DOHH2 (cell line): Measurements from ENCODE around the gene IGSF3.

Experiments used
- CTCF ChIP-seq: fragments of 200-600 bp; sonication (generic); IDR thresholded peaks from one replicate; pipeline ENCODE4 v1.5.1; 2014; ENCODE audit warnings: antibody characterized with exemption, mild to moderate bottlenecking, low read depth, low read length; ENCODE audit not compliant: poor library complexity, severe bottlenecking
- EZH2phosphoT487 ChIP-seq: fragments of 200-600 bp; sonication (generic); IDR thresholded peaks from 2 replicates; pipeline ENCODE4 v1.6.1; 2017; ENCODE audit warnings: borderline replicate concordance, mild to moderate bottlenecking, antibody characterized with exemption, low read length, moderate library complexity, mixed read lengths

GRCh38 chr1:116573431-116574095 is 94.0 kb downstream of the IGSF3 start:
- no peak for TF ChIP-seq CTCF
- TF ChIP-seq EZH2phosphoT487, result no peak
